GM19035 (cell line): Measurements from ENCODE around the gene SGMS2.

Experiments used
- ATAC-seq: cut with Tn5 transposase; IDR thresholded peaks from one replicate; pipeline ENCODE4 v1.9.1; 2021; ENCODE audit not compliant: unreplicated experiment

SGMS2 gene

GRCh38 chr4:107828315-107829090 is 3.8 kb downstream of the SGMS2 start:
- no peak for ATAC-seq

GRCh38 chr4:107831140-107831539 is 6.4 kb downstream of the SGMS2 start:
- ATAC-seq = no peak

- ATAC-seq = no peak
These were observed 7.6 kb downstream of the SGMS2 start for GRCh38 chr4:107832275-107832807.

- no peak for ATAC-seq
These were observed 9.6 kb downstream of the SGMS2 start for GRCh38 chr4:107834241-107834794.

GRCh38 chr4:107835406-107835805 is 10.7 kb downstream of the SGMS2 start:
- ATAC-seq = no peak

GRCh38 chr4:107837317-107837716 is 12.6 kb downstream of the SGMS2 start:
- no peak for ATAC-seq

GRCh38 chr4:107837776-107838618 is 13.3 kb downstream of the SGMS2 start:
- ATAC-seq = no peak

GRCh38 chr4:107838861-107839565 is 14.3 kb downstream of the SGMS2 start:
- no peak for ATAC-seq

- no peak for ATAC-seq
These were observed 18.7 kb downstream of the SGMS2 start for GRCh38 chr4:107843391-107843790.

GRCh38 chr4:107845681-107846080 is 20.9 kb downstream of the SGMS2 start:
- no peak for ATAC-seq

- ATAC-seq = no peak
These were observed 25.7 kb downstream of the SGMS2 start for GRCh38 chr4:107850438-107850837.

- ATAC-seq = no peak
These were observed 29.0 kb downstream of the SGMS2 start for GRCh38 chr4:107853444-107854355.

- no peak for ATAC-seq
These were observed 29.8 kb downstream of the SGMS2 start for GRCh38 chr4:107854356-107855022.

- ATAC-seq = no peak
These were observed 31.0 kb downstream of the SGMS2 start for GRCh38 chr4:107855723-107856122.

- ATAC-seq = no peak
These were observed 32.2 kb downstream of the SGMS2 start for GRCh38 chr4:107856901-107857300.

- ATAC-seq = no peak
These were observed 33.0 kb downstream of the SGMS2 start for GRCh38 chr4:107857741-107858140.

- no peak for ATAC-seq
These were observed 33.5 kb downstream of the SGMS2 start for GRCh38 chr4:107858158-107858742.

GRCh38 chr4:107862658-107863057 is 37.9 kb downstream of the SGMS2 start:
- ATAC-seq = no peak

GRCh38 chr4:107863416-107863815 is 38.7 kb downstream of the SGMS2 start:
- ATAC-seq = no peak
